GM18517 (cell line): ENCODE results near the gene SV2C.

Source experiments
- ATAC-seq: cut with Tn5 transposase; IDR thresholded peaks from one replicate; pipeline ENCODE4 v1.9.1; 2021; ENCODE audit warnings: mild to moderate bottlenecking, moderate library complexity; ENCODE audit not compliant: unreplicated experiment

The SV2C gene

GRCh38 chr5:76249621-76250020 lies 166.4 kb downstream of the SV2C start:
- no peak for ATAC-seq

DNA sequence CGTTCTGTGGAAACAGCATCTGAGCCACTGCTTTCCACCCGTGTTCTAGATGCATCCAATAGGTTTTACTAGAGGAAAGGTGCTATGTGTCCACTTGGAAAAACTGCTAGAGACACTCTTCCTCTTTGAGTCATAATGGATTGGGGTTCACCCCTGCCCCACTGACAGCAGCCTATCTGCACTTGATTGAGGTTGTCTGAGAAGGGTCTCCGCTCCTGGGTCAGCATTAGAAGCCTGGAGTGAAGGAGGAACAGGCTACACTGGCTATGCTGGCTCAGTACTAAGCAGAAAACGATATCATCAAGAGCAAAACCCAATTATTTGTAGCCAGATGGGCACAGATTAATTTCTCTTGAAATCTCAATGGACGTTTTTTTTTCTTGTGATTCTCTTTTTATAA lies 167.3 kb downstream of the SV2C start:
- no peak for ATAC-seq

- ATAC-seq: no peak
Measured at GRCh38 chr5:76251656-76252055, 168.5 kb downstream of the SV2C start.

GRCh38 chr5:76252437-76252836 lies 169.3 kb downstream of the SV2C start:
- ATAC-seq: no peak

GRCh38 chr5:76256116-76256889 lies 173.1 kb downstream of the SV2C start:
- ATAC-seq: no peak

GRCh38 chr5:76257225-76257833 lies 174.1 kb downstream of the SV2C start:
- no peak for ATAC-seq

- no peak for ATAC-seq
Measured at GRCh38 chr5:76257897-76258296, 174.7 kb downstream of the SV2C start.

DNA sequence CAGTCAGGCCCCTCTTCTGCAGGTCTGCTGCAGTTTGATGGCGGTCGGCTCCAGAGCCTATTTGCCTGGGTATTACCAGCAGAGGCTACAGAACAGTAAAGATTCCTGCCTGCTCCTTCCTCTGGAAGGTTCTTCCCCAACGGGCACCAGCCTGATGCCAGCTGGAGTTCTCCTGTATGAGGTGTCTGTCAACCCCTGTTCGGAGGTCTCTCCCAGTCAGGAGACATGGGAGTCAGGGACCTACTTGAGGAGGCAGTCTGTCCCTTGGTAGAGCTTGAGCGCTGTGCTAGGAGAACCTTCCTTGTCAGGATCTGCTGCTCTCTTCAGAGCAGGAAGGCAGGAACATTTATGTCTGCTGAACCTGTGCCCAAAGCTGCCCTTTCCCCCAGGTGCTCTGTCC lies 181.5 kb downstream of the SV2C start:
- no peak for ATAC-seq

GRCh38 chr5:76269259-76269931 lies 186.2 kb downstream of the SV2C start:
- ATAC-seq: no peak

- ATAC-seq: no peak
Measured at GRCh38 chr5:76269932-76270610, 186.9 kb downstream of the SV2C start.

DNA sequence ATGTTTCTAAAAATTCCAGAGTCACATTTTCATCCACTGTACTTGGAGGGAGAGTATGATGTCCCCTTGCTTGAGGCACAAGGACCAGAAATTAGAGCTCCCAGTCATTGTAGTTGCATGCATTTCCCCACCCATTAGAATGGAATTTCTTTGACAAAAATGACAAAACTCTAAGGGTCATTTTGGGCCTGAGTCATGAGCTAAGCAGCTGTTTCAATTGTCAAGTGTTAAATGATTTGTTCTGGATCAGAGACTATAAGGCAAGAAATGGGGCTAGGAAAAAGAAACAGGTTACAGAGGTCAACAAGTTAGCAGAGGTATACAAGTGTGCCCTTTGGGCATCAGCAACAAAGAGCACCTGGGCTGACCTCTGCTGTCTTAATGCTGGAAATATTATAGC lies 188.7 kb downstream of the SV2C start:
- no peak for ATAC-seq

GRCh38 chr5:76273206-76273885 lies 190.2 kb downstream of the SV2C start:
- ATAC-seq: no peak

GRCh38 chr5:76274571-76274970 lies 191.4 kb downstream of the SV2C start:
- ATAC-seq: no peak

GRCh38 chr5:76277736-76278135 lies 194.6 kb downstream of the SV2C start:
- no peak for ATAC-seq

- no peak for ATAC-seq
Measured at GRCh38 chr5:76278261-76278789, 195.1 kb downstream of the SV2C start.

- ATAC-seq: no peak
Measured at GRCh38 chr5:76280494-76280893, 197.3 kb downstream of the SV2C start.

- no peak for ATAC-seq
Measured at GRCh38 chr5:76283670-76284069, 200.5 kb downstream of the SV2C start.

DNA sequence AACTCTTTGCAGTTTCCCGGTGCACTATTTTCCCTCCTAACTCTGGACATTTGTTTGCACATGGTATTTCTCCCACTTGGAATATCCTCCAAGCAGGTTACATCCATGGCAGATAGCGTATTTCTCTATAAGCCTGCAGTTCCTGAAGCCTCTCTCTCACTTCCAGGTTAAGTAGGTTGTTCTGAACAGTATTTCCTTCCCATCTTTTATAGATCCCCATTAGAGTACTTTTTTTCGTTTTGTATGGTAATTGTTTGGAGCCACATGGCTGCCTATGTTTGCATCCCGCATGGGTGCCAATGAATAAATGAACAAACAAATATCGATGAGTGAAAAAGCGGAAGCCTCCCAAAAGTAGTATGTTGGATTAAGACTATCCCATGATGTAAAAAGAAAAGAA lies 206.5 kb downstream of the SV2C start:
- no peak for ATAC-seq

- no peak for ATAC-seq
Measured at GRCh38 chr5:76290321-76290757, 207.2 kb downstream of the SV2C start.

GRCh38 chr5:76291305-76292077 lies 208.3 kb downstream of the SV2C start:
- ATAC-seq: no peak
